ENCODE data around the gene MOSMO. TPM values are rescaled to one million over a fixed set of nuclear protein-coding genes. Genes with fewer than 3 reads are reported as not detected.

Gene MOSMO
- total RNA-seq (2021), result 20.1 and 24.2 TPM in 2 replicates
- Bru-seq, nascent RNA, result percentile 87 among the genes with signal in this experiment
- BruChase-seq, experiment 1, labeled RNA remaining after a 2-hour chase, result percentile 87 among the genes with signal in this experiment
- BruChase-seq, experiment 2, labeled RNA remaining after a 6-hour chase, result percentile 68 among the genes with signal in this experiment
- long read RNA-seq, partial matches to known transcripts, result 0 of 3 reads
- long read RNA-seq, other reads (novel, unspliced or antisense), result 3 of 3 reads

GRCh38 chr16:22007509-22008214 lies at the start of gene MOSMO:
MOSMO (plus strand) TSS chr16:22008111; CDS start chr16:22008302, 191 bp downstream.
- 0 out of 2 replicates have a peak, but pooled peaks cover 4% of the 10 kb centered on the region for H4K20me1 ChIP-seq (ENCODE audit: insufficient read depth)
- ChIA-PET CTCF (interaction anchor here (0.8 to 1.4 kb wide), 4 partner anchors 19 to 181 kb away, joined by 3 to 7 read pairs (median 6); no protein-coding TSS in a partner anchor), POLR2A (ENCODE audit: unreplicated experiment) (interaction anchor here (0.6 kb wide), 2 partner anchors 175 to 226 kb away, joined by 3 to 9 read pairs; no protein-coding TSS in a partner anchor)
- H3K79me2 ChIP-seq (ENCODE audit: low read depth), result peaks cover 54% of the 10 kb centered on the region
- no peaks in the 10 kb centered on the region for H3K36me3 ChIP-seq (ENCODE audit: low read depth)
- H3K9me2 ChIP-seq (ENCODE audit: insufficient read depth), result no peaks in the 10 kb centered on the region
- no peak for TF ChIP-seq EZH2 (IDR thresholded peaks at IDR 0.05; ENCODE audit: low read depth)
- TF ChIP-seq CTCF (conservative IDR thresholded peaks at IDR 0.05), result 0 out of 2 replicates have a peak, but pooled peaks have one; percentile 21
- BruUV-seq (replicated peaks), result TSS peak; percentile 71
- DNase-seq, result peak; percentile 66 to 70
- peak within 1 kb of the TSS; percentile 100 for H3K4me3 ChIP-seq
- peak within 1 kb of the TSS; percentile 54 for H3K27ac ChIP-seq
- H3K4me2 ChIP-seq, result peak within 1 kb of the TSS; percentile 96
- intact Hi-C loops (cut with micrococcal nuclease; ENCODE audit: unreplicated experiment), result loop anchor here (1.0 kb wide), 1 partner anchor 19 kb away; no protein-coding TSS in a partner anchor
- H2AFZ ChIP-seq, result peak within 1 kb of the TSS; percentile 97
- peaks cover 8% of the 10 kb centered on the region; the same call in 1 of the 2 replicates for H3F3A ChIP-seq (ENCODE audit: insufficient read depth, low read depth)
- H3K9me3 ChIP-seq (ENCODE audit: insufficient read depth, low read depth), result no peaks in the 10 kb centered on the region
- no peaks in the 10 kb centered on the region for H3K27me3 ChIP-seq (ENCODE audit: insufficient read depth, low read depth)
- H3K4me1 ChIP-seq (replicated peaks; ENCODE audit: insufficient read depth), result peaks cover 26% of the 10 kb centered on the region

- H3K27ac ChIP-seq, result no peak overlapping the region
- H3K79me2 ChIP-seq (ENCODE audit: low read depth), result peaks cover 27% of the 10 kb centered on the region
- H3K4me1 ChIP-seq (replicated peaks; ENCODE audit: insufficient read depth), result peaks cover 6% of the 10 kb centered on the region; the same call in 1 of the 2 replicates
- no peak overlapping the region for H2AFZ ChIP-seq
- H3K4me2 ChIP-seq, result no peak overlapping the region
- ChIA-PET CTCF (no interaction called here), POLR2A (ENCODE audit: unreplicated experiment) (no interaction called here)
- H3F3A ChIP-seq (ENCODE audit: insufficient read depth, low read depth), result no peaks in the 10 kb centered on the region; the same call in 1 of the 2 replicates
- TF ChIP-seq CTCF (conservative IDR thresholded peaks at IDR 0.05), result no peak
- TF ChIP-seq EZH2 (IDR thresholded peaks at IDR 0.05; ENCODE audit: low read depth), result no peak
- H3K27me3 ChIP-seq (ENCODE audit: insufficient read depth, low read depth), result no peaks in the 10 kb centered on the region
- no TSS peak for BruUV-seq (replicated peaks)
- peaks cover 8% of the 10 kb centered on the region for H4K20me1 ChIP-seq (ENCODE audit: insufficient read depth)
- intact Hi-C loops (cut with micrococcal nuclease; ENCODE audit: unreplicated experiment), result no loop called here
- no peak for DNase-seq
- no peaks in the 10 kb centered on the region for H3K9me2 ChIP-seq (ENCODE audit: insufficient read depth)
- no peaks in the 10 kb centered on the region for H3K9me3 ChIP-seq (ENCODE audit: insufficient read depth, low read depth)
- no peak overlapping the region for H3K4me3 ChIP-seq
- H3K36me3 ChIP-seq (ENCODE audit: low read depth), result peaks cover 51% of the 10 kb centered on the region
Measured at GRCh38 chr16:21959050-21959449, 48.9 kb upstream of the MOSMO start.

GRCh38 chr16:21962475-21962874 lies 45.4 kb upstream of the MOSMO start:
- peaks cover 70% of the 10 kb centered on the region for H3K36me3 ChIP-seq (ENCODE audit: low read depth)
- no peak for DNase-seq
- H3K9me2 ChIP-seq (ENCODE audit: insufficient read depth), result no peaks in the 10 kb centered on the region
- H3K27ac ChIP-seq, result no peak overlapping the region
- peaks cover 6% of the 10 kb centered on the region; the same call in 1 of the 2 replicates for H3F3A ChIP-seq (ENCODE audit: insufficient read depth, low read depth)
- TF ChIP-seq CTCF (conservative IDR thresholded peaks at IDR 0.05) (no peak), EZH2 (IDR thresholded peaks at IDR 0.05; ENCODE audit: low read depth) (no peak)
- no peaks in the 10 kb centered on the region for H3K4me1 ChIP-seq (replicated peaks; ENCODE audit: insufficient read depth)
- CTCF ChIA-PET, result no interaction called here
- intact Hi-C loops (cut with micrococcal nuclease; ENCODE audit: unreplicated experiment), result no loop called here
- no peaks in the 10 kb centered on the region; the same call in 1 of the 2 replicates for H4K20me1 ChIP-seq (ENCODE audit: insufficient read depth)
- H3K4me2 ChIP-seq, result no peak overlapping the region
- no peak overlapping the region for H3K4me3 ChIP-seq
- no peak overlapping the region for H2AFZ ChIP-seq
- POLR2A ChIA-PET (ENCODE audit: unreplicated experiment), result no interaction called here
- no peaks in the 10 kb centered on the region for H3K79me2 ChIP-seq (ENCODE audit: low read depth)
- BruUV-seq (replicated peaks), result no TSS peak
- no peaks in the 10 kb centered on the region for H3K27me3 ChIP-seq (ENCODE audit: insufficient read depth, low read depth)
- no peaks in the 10 kb centered on the region for H3K9me3 ChIP-seq (ENCODE audit: insufficient read depth, low read depth)

Measured in PC-9 (cell line).